Activated T-cell treated with anti-CD3 and anti-CD28 coated beads for 4 hours (primary cell): ENCODE results near the gene CCT8.

ENCODE experiments used
- DNase-seq: peaks from one replicate; pipeline ENCODE4 v3.0.0-alpha.2; 2020

The CCT8 gene

GRCh38 chr21:29073222-29074006, at the start of gene CCT8:
TSS of gene CCT8 (minus strand) at chr21:29073648. CDS start at chr21:29073590, 58 bp downstream.
- peak; percentile 97 for DNase-seq

DNA sequence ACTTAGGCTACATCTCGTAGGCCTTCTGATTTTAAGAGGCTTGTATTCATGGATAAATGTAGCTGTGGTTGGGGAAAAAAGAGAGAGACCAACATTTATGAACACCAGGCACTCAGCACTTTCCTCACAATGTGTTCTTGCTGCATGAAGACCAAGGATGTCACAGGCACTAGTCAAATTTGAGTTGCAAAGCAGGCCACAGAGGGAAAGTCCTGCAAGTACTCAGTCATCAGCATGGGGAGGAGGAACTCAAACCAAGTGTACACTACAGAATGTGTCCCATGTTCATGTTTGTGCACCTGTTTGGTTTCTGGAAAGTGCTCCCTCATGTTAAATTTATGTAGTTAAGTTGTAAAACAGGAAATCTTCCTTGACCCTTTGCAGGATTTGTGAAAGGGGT, 48.3 kb upstream of the CCT8 start:
- no peak for DNase-seq

- DNase-seq: no peak
These were observed 44.0 kb upstream of the CCT8 start for GRCh38 chr21:29117372-29117955.

- DNase-seq: no peak
These were observed 42.5 kb upstream of the CCT8 start for GRCh38 chr21:29115899-29116298.

DNA sequence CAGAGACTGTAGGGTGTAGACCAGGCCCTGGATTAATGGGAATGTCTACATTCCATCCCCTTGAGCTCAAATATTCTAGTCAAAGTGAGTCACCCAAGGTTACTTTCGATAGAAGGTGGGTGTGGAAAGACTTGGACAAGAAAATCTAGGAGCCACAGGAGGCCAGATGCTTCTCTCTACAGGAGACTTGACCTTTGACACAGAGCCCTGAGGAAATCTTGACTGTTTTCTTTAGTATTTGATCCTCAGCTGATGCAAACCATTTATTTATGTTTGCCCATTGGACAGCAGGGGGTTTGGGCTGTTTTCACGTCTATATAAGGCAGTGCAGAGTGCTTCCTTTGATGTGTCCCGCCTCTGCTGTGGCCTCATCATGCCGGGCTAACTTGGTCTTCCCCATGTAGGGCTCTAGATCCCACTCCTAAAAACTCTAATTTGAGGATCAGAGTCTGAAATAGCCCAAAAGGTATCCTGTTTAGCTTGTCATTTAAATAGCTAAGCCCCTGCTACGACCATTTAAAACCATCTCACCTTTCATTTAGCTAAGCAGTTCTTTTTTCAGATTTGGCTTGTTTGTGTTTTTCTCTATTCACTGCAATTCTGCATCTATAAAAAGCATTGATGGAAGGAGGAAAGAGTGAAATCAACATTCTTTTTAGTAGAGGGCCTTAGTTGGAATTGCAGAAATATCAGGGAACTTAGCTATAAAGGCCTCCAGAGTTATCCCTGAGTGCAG, 41.5 kb upstream of the CCT8 start:
- DNase-seq: no peak

DNA sequence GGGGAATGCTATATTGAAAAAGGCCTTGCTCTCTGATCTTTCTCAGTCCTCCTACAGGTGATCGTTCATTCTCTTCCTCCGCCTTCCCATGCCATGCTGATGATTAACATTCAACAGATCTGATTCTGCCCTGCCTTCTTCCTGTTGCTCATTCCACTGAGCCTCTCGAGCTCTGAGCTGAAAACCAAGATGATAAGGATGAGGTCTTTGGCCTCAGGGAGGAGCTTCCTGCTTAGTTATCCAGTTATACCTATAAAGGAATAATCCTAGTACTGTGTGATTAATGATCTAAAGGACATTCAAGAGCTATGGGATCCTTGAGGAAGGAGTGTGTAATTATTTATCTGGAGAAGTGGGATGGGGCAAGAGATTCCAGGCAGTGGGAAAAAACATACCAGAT, 31.8 kb upstream of the CCT8 start:
- no peak for DNase-seq

GRCh38 chr21:29104239-29104708, 30.8 kb upstream of the CCT8 start:
- DNase-seq: no peak

DNA sequence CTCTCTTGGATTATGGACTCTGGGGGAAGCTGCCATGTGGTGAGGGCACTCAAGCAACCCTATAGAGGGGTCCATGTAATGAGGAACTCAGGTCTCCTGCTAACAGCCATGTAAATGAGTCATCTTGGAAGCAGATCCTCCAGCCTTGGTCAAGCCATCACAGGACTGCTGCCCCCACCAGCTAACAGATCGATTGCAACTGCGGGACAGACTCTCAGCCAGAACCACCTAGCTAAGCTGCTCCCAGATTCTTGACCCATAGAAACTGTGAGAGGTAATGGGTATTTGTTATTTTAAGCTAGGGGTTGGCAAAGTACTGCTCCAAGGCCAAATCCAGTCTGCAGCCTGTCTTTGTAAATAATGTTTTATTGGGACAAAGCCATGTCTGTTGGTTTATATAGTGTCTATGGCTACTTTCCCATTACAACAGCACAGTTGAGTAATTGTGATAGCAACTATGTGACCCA, 29.4 kb upstream of the CCT8 start:
- no peak for DNase-seq

- no peak for DNase-seq
These were observed 24.7 kb upstream of the CCT8 start for GRCh38 chr21:29098156-29098555.

DNA sequence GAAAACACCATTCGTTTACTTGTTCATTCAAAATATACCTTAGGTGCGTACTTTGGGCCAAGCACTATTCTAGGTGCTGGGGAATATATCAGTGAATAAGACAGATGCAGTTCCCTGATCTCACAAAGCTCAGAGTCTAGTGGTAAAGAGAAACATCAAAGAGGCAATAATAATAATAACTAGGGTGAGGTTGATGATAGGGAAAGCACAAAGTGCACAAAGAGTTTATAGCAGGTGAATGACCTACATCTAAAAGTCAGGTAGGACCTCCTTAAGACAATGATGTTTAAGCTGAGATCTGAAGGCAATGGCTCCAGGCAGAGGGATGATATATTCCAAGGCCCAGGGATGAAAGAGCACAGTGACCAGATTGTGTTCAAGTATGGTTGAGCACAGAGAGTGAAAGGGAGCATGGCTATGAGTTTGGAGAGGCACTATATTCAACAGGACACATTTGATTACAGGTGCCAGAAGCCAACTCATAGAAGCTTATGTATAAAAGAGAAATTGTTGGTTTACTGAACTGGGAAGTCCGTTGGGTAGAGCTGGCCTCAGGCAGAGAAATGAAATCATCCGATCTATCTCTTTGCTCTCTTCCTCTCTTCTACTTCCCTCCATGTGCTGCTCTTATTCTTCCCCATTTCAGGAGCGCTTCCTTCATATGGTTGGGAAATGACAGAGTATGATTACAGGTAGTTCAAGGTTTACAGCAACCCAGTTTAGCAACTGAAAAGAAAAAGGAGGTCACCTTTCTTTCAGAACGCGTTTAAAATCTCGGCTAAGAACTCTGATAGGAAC, 23.0 kb upstream of the CCT8 start:
- no peak for DNase-seq

GRCh38 chr21:29092102-29092959, 18.9 kb upstream of the CCT8 start:
- DNase-seq: no peak

DNA sequence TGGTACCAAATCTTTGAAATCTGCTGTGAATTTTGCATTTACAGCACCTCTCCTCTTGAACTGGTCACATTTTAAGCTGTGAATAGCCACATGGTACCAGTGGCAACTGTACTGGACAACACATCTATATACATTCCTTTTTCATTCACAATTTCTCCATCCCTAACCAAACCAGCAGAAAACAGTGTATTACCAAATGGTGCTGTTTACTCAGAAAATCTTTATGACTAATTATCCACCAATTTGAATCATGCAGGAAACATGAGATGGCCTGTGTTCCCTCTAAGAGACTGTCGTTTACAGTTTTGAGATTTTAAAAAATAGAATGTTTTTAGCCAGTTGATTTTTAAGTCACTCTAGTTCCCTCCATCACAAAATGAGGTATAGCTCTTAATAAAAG, 17.6 kb upstream of the CCT8 start:
- no peak for DNase-seq

GRCh38 chr21:29085106-29085752, 11.8 kb upstream of the CCT8 start:
- DNase-seq: no peak

GRCh38 chr21:29084372-29084771, 10.9 kb upstream of the CCT8 start:
- DNase-seq: no peak

GRCh38 chr21:29083306-29083705, 9.9 kb upstream of the CCT8 start:
- no peak for DNase-seq

GRCh38 chr21:29082046-29082815, 8.8 kb upstream of the CCT8 start:
- DNase-seq: no peak

DNA sequence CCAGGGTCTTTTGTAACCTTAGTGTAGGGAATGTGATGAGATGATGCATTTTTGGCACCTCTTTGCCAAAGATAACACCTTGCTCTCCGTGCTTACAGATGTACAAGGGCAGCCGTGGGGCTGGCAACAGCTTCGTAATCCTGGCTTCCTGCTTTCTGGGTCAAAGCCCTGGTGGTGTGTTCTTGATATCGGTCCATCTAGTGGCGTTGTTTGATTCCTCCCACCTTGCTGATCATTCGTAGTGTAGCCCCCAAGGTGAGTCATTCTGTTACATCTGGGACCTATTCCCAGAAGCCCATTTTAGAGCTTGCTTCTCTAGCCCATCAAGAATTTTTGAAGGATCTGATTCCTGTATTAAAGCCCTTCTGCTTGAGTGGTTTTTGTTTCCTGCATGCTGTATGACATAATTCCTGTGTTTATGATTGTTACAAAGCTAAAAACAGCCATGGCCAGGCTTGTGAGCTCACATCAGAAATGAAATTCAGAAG, 7.0 kb upstream of the CCT8 start:
- DNase-seq: no peak

DNA sequence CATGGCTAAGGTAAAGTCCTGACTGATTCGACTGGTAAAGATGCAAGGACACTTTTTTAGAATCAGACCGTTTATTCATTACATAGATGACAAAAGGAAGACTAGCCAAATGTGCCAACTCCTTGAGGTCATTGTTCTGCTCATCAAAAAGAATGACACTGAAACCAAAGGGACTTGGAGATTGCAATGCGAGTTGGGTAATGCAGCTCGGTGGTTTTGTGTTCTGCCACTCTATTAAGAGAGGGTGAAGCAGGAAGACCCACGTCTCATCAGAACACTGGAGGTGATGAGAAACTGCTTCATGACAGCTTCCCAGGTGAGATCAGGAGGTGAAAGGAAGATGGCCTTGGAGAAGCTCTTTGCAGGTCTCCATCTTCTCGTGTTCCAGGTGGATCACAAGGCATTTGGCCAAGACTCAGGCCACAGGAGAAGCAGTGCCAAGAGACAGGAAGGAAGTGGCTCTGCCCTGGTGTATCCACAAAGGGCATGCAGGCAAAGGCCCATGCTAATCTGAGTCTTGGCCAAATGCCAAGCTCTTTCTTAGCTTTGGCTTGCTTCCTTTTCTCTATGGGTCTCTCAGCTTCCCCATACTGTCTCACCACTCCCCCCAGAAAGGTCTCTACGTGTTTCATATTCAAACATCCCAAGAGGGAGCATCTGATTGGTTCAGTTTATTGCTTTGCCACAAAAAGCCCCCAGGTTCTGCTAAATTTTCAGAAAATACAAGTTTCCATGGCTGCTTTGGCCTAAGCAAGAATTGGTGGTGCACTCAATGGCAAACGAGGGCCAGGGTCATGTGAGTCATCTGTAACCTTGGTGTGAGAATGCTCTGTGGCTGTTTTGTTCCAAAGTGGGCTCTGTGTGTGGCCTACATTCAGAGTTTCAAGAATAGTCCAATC, 5.7 kb upstream of the CCT8 start:
- DNase-seq: no peak

- DNase-seq: no peak
These were observed 4.2 kb upstream of the CCT8 start for GRCh38 chr21:29077651-29078090.
